H1 (cell line): ENCODE results near the gene YIPF5. TPM values are rescaled to one million over a fixed set of nuclear protein-coding genes. Genes with fewer than 3 reads are reported as not detected.

Source experiments
- CTCF ChIA-PET: fragments of 300-600 bp; sonication (Branson Sonifier 250); formaldehyde crosslinking; loops from one replicate; lab custom pipeline; 2021; ENCODE audit not compliant: partially characterized antibody; lab: Charles Lee
- POLR2A ChIA-PET: fragments of 300-600 bp; sonication (Branson Sonifier 250); formaldehyde crosslinking; loops from one replicate; lab custom pipeline; 2021; ENCODE audit warnings: inconsistent platforms; ENCODE audit not compliant: partially characterized antibody; lab: Charles Lee
- DNase-seq, 2 experiments: peaks; one replicate each; pipeline versions ENCODE4 v3.0.0 to v3.0.0-alpha.2; 2010 to 2022; ENCODE audit warnings: low spot score in 2 of 2, low read depth in 1 of 2, mixed read lengths in 1 of 2
- FAIRE-seq: peaks from 2 replicates; lab custom pipeline; 2011; peaks lifted over from hg19 to GRCh38; lab: Jason Lieb, UNC
- H2AFZ ChIP-seq: 2 replicates; pipeline ENCODE4 v1.8.1; 2012; ENCODE audit warnings: low read length, inconsistent platforms
- H2AK5ac ChIP-seq: 2 replicates; pipeline ENCODE4 v1.6.1; 2013; ENCODE audit warnings: low read depth, low read length
- H2BK120ac ChIP-seq: replicated peaks from 2 replicates; pipeline ENCODE3; 2013; ENCODE audit warnings: low read depth, low read length, inconsistent platforms
- H2BK12ac ChIP-seq: 2 replicates; pipeline ENCODE4 v1.6.1; 2013; ENCODE audit warnings: low read depth, low read length
- H2BK15ac ChIP-seq: 2 replicates; pipeline ENCODE4 v1.6.1; 2013; ENCODE audit warnings: low read length
- H2BK20ac ChIP-seq: 2 replicates; pipeline ENCODE4 v1.6.1; 2013; ENCODE audit warnings: low read length
- H2BK5ac ChIP-seq: 2 replicates; pipeline ENCODE4 v1.6.1; 2013; ENCODE audit warnings: low read depth, low read length
- H3K14ac ChIP-seq: 2 replicates; pipeline ENCODE4 v1.6.1; 2013; ENCODE audit warnings: inconsistent platforms; ENCODE audit not compliant: insufficient read length
- H3K18ac ChIP-seq: 2 replicates; pipeline ENCODE4 v1.6.1; 2013; ENCODE audit warnings: low read length; ENCODE audit errors: extremely low read depth
- H3K23ac ChIP-seq: 2 replicates; pipeline ENCODE4 v1.6.1; 2013; ENCODE audit warnings: inconsistent platforms; ENCODE audit not compliant: insufficient read length
- H3K23me2 ChIP-seq: 2 replicates; pipeline ENCODE4 v1.6.1; 2013; ENCODE audit warnings: low read depth, low read length
- H3K27ac ChIP-seq: 2 replicates; pipeline ENCODE4 v1.6.1; 2011; ENCODE audit warnings: low read depth, low read length, inconsistent platforms
- H3K27me3 ChIP-seq, 4 experiments: replicated peaks in 1 of 4; 1 replicate in 1 of 4; 2 replicates in 3 of 4; pipeline versions ENCODE4 v1.6.1 to v1.8.1; 2011 to 2013; ENCODE audit warnings: low read length in 3 of 4, mild to moderate bottlenecking in 3 of 4, inconsistent platforms in 2 of 4, mixed read lengths in 2 of 4, moderate library complexity in 1 of 4; ENCODE audit not compliant: control insufficient read depth in 3 of 4, insufficient read depth in 3 of 4; ENCODE audit errors: extremely low read depth in 1 of 4
- H3K36me3 ChIP-seq, 4 experiments: 2 replicates each; pipeline versions ENCODE4 v1.6.1 to v1.8.1; 2011 to 2013; ENCODE audit warnings: mild to moderate bottlenecking in 4 of 4, low read length in 3 of 4, moderate library complexity in 2 of 4, control low read depth in 1 of 4, inconsistent platforms in 1 of 4; ENCODE audit not compliant: insufficient read depth in 4 of 4, control insufficient read depth in 2 of 4
- H3K4ac ChIP-seq: replicated peaks from 2 replicates; pipeline ENCODE3; 2013; ENCODE audit warnings: low read length, low read depth, mixed read lengths, inconsistent platforms; ENCODE audit not compliant: insufficient read length
- H3K4me1 ChIP-seq, 4 experiments: replicated peaks in 1 of 4; 1 replicate in 1 of 4; 2 replicates in 3 of 4; pipeline versions ENCODE4 v1.6.1 to v1.8.1; 2011 to 2013; ENCODE audit warnings: low read length in 3 of 4, inconsistent platforms in 2 of 4, mixed read lengths in 1 of 4; ENCODE audit not compliant: insufficient read depth in 4 of 4, control insufficient read depth in 3 of 4
- H3K4me2 ChIP-seq, 2 experiments: 2 replicates each; pipeline versions ENCODE4 v1.6.1 to v1.8.1; 2011 to 2013; ENCODE audit warnings: low read depth in 2 of 2, low read length in 2 of 2, control low read depth in 1 of 2, inconsistent platforms in 1 of 2, mild to moderate bottlenecking in 1 of 2; ENCODE audit not compliant: insufficient read depth in 1 of 2
- H3K4me3 ChIP-seq, 4 experiments: fragments of 200-600, 300-600 bp in 1 of 4; sonication (generic), shearing (Covaris generic), sonication (Bioruptor Twin) in 1 of 4; 2 replicates each; pipeline versions ENCODE4 v1.5.1 to v1.8.1; 2011 to 2016; ENCODE audit warnings: low read length in 4 of 4, low read depth in 3 of 4, control low read depth in 2 of 4, inconsistent platforms in 2 of 4, mild to moderate bottlenecking in 2 of 4, mixed read lengths in 1 of 4, moderate library complexity in 1 of 4; ENCODE audit not compliant: insufficient read depth in 2 of 4; ENCODE audit errors: extremely low read depth in 1 of 4
- H3K56ac ChIP-seq: replicated peaks from 2 replicates; pipeline ENCODE3; 2013; ENCODE audit warnings: low read depth, mild to moderate bottlenecking, mixed read lengths, low read length, inconsistent platforms; ENCODE audit not compliant: insufficient read length
- H3K79me1 ChIP-seq: 2 replicates; pipeline ENCODE4 v1.6.1; 2013; ENCODE audit warnings: low read depth, low read length, control low read depth
- H3K79me2 ChIP-seq, 2 experiments: 2 replicates each; pipeline versions ENCODE4 v1.6.1 to v1.8.1; 2012 to 2013; ENCODE audit warnings: low read length in 2 of 2, mild to moderate bottlenecking in 2 of 2, inconsistent platforms in 1 of 2; ENCODE audit not compliant: insufficient read depth in 2 of 2, control insufficient read depth in 1 of 2
- H3K9ac ChIP-seq, 4 experiments: replicated peaks in 1 of 4; 1 replicate in 1 of 4; 2 replicates in 3 of 4; pipeline versions ENCODE4 v1.6.1 to v1.8.1; 2011 to 2013; ENCODE audit warnings: low read depth in 3 of 4, low read length in 3 of 4, control low read depth in 2 of 4, mild to moderate bottlenecking in 2 of 4, moderate library complexity in 2 of 4, inconsistent platforms in 1 of 4; ENCODE audit errors: extremely low read depth in 1 of 4
- H3K9me3 ChIP-seq, 2 experiments: 2 replicates each; pipeline versions ENCODE4 v1.6.1 to v1.8.1; 2012 to 2013; ENCODE audit warnings: mild to moderate bottlenecking in 2 of 2, moderate library complexity in 2 of 2, control low read depth in 1 of 2, inconsistent platforms in 1 of 2, low read depth in 1 of 2, low read length in 1 of 2, mixed read lengths in 1 of 2; ENCODE audit not compliant: insufficient read depth in 2 of 2
- H4K20me1 ChIP-seq, 2 experiments: replicated peaks in 1 of 2; 2 replicates each; pipeline versions ENCODE3 to v1.8.1; 2011 to 2013; ENCODE audit warnings: inconsistent platforms in 2 of 2, low read length in 2 of 2, mild to moderate bottlenecking in 1 of 2; ENCODE audit not compliant: insufficient read depth in 2 of 2, control insufficient read depth in 1 of 2
- H4K5ac ChIP-seq: 2 replicates; pipeline ENCODE4 v1.6.1; 2013; ENCODE audit warnings: low read length, low read depth, mixed read lengths, inconsistent platforms; ENCODE audit not compliant: insufficient read length
- H4K8ac ChIP-seq: 2 replicates; pipeline ENCODE4 v1.8.0; 2013; ENCODE audit warnings: mild to moderate bottlenecking, moderate library complexity, low read length, inconsistent platforms; ENCODE audit not compliant: insufficient read depth; ENCODE audit errors: extremely low read depth
- H4K91ac ChIP-seq: replicated peaks from 2 replicates; pipeline ENCODE3; 2013; ENCODE audit warnings: low read length, mixed read lengths, inconsistent platforms; ENCODE audit not compliant: insufficient read length
- BACH1 ChIP-seq: IDR thresholded peaks from 2 replicates; pipeline ENCODE4 v1.6.1; 2012; ENCODE audit warnings: low read length, improper control_type of control experiment
- CTBP2 ChIP-seq: IDR thresholded peaks from 2 replicates; pipeline ENCODE4 v1.7.0; 2011; ENCODE audit warnings: borderline replicate concordance, mild to moderate bottlenecking, moderate library complexity, mixed read lengths, low read length; ENCODE audit not compliant: insufficient read depth, insufficient read length
- FOSL1 ChIP-seq: IDR thresholded peaks from 2 replicates; pipeline ENCODE4 v1.6.1; 2011; ENCODE audit warnings: mild to moderate bottlenecking, low read depth, low read length, moderate library complexity; ENCODE audit not compliant: insufficient read depth
- GTF2F1 ChIP-seq: IDR thresholded peaks from 2 replicates; pipeline ENCODE4 v1.6.1; 2012; ENCODE audit warnings: low read depth, low read length, improper control_type of control experiment, borderline replicate concordance
- KDM5A ChIP-seq: fragments of 200-600 bp; IDR thresholded peaks from 2 replicates; pipeline ENCODE4 v1.7.1; 2012; ENCODE audit warnings: mild to moderate bottlenecking, low read length, inconsistent platforms, mixed read lengths
- MAFK ChIP-seq: IDR thresholded peaks from 2 replicates; pipeline ENCODE4 v1.6.1; 2012; ENCODE audit warnings: low read depth, mild to moderate bottlenecking, improper control_type of control experiment, low read length
- MAX ChIP-seq: IDR thresholded peaks from 2 replicates; pipeline ENCODE4 v1.6.1; 2012; ENCODE audit warnings: inconsistent platforms
- POLR2A ChIP-seq, 2 experiments: IDR thresholded peaks; 1 replicate in 1 of 2; 2 replicates in 1 of 2; pipeline ENCODE4 v1.6.1; 2011; ENCODE audit warnings: low read depth in 2 of 2, low read length in 2 of 2, mild to moderate bottlenecking in 2 of 2; ENCODE audit errors: control extremely low read depth in 1 of 2
- POLR2AphosphoS5 ChIP-seq: IDR thresholded peaks from 2 replicates; pipeline ENCODE4 v1.6.1; 2011; ENCODE audit warnings: low read depth, low read length
- RAD21 ChIP-seq, 2 experiments: IDR thresholded peaks in 1 of 2; conservative IDR thresholded peaks in 1 of 2; 2 replicates each; pipeline ENCODE4 v1.6.1; 2011; ENCODE audit warnings: low read depth in 2 of 2, low read length in 2 of 2, improper control_type of control experiment in 1 of 2, inconsistent platforms in 1 of 2, mild to moderate bottlenecking in 1 of 2, moderate library complexity in 1 of 2
- SUZ12 ChIP-seq: fragments of 200-600 bp; sonication (generic); IDR thresholded peaks from 2 replicates; pipeline ENCODE4 v1.6.1; 2012; ENCODE audit warnings: mild to moderate bottlenecking, inconsistent platforms, low read length, moderate library complexity, mixed read lengths
- TBP ChIP-seq: IDR thresholded peaks from 2 replicates; pipeline ENCODE4 v1.6.1; 2011; ENCODE audit warnings: low read depth, low read length, improper control_type of control experiment
- TCF12 ChIP-seq: IDR thresholded peaks from 2 replicates; pipeline ENCODE4 v1.6.1; 2011; ENCODE audit warnings: low read depth, mild to moderate bottlenecking, low read length
- WGBS, 2 experiments: shearing (Covaris generic) in 1 of 2; methylation state at CpG; one replicate each; pipeline versions ENCODE4 v1.1.6 to v1.1.7; 2013 to 2015; ENCODE audit warnings: low lambda C conversion rate in 2 of 2, mixed read lengths in 2 of 2, inconsistent platforms in 1 of 2, low coverage in 1 of 2, missing lambda C conversion rate in 1 of 2; ENCODE audit not compliant: insufficient replicate concordance in 2 of 2, insufficient coverage in 1 of 2, insufficient read length in 1 of 2; ENCODE audit errors: extremely low coverage in 1 of 2, missing lambda C conversion rate in 1 of 2; 5-methylcytosine and 5-hydroxymethylcytosine counted together
- polyA plus RNA-seq, 7 experiments: library from polyadenylated mRNA; depleted of rRNA in 3 of 7; stranded (reverse) in 5 of 7; unstranded in 2 of 7; fragments of >200 nt in 5 of 7; fragments of 200-250 nt in 2 of 7; gene quantifications; 1 replicate in 5 of 7; 2 replicates in 1 of 7; 4 replicates in 1 of 7; pipeline versions ENCODE4 v1.2.1 to v1.2.3, GENCODE V29; 2011 to 2013; ENCODE audit warnings: missing spikeins in 2 of 7, mixed read lengths in 2 of 7
- total RNA-seq: library from RNA; stranded (reverse); fragmentation: NEBNext Ultra II Directional; extraction: Animal tissue kit (Norgen Biotek cat#: 25700); gene quantifications from 2 replicates; pipeline ENCODE4 v1.2.1, GENCODE V29; 2021

YIPF5 gene
- total and polyA plus RNA-seq, 2 of the 8 experiments (the other 6 are each of a cell fraction or from before 2014, with no cell fraction given), result 27.6 to 33.6 TPM

- WGBS, 2 experiments, result 100% methylated on average over 1 of the region's 1 CpG; no CpG with 5 or more reads in 1 of the 2 experiments
- Histone ChIP-seq H4K20me1 (no peaks in the 10 kb centered on the region), H3K36me3 (peaks cover 14 to 73% (median 33%) of the 10 kb centered on the region in 4 experiments)
Measured at GRCh38 chr5:144162686-144163085, 7.8 kb downstream of the YIPF5 start.

More at GRCh38 chr5:144162686-144163085, 7.8 kb downstream of the YIPF5 start:
- Histone ChIP-seq H4K91ac (no peak overlapping the region), H3K4ac (no peak overlapping the region), H3K23ac (no peak overlapping the region), H3K79me2 (no peaks in the 10 kb centered on the region), H2BK12ac (no peak overlapping the region), H3K27me3 (no peaks in the 10 kb centered on the region), H2AK5ac (no peak overlapping the region), H3K18ac (no peak overlapping the region), H3K79me1 (no peaks in the 10 kb centered on the region), H4K5ac (no peak overlapping the region)
- TF ChIP-seq FOSL1 (no peak), GTF2F1 (no peak), MAFK (no peak), POLR2AphosphoS5 (no peak), TCF12 (no peak), KDM5A (no peak), SUZ12 (no peak), CTBP2 (no peak), POLR2A (IDR thresholded peaks at IDR 0.05; ENCODE audit: control extremely low read depth in 1 of 2, low read depth in 2 of 2, low read length in 2 of 2) (no peak), TBP (no peak), RAD21 (IDR thresholded peaks at IDR 0.05 in 1 of 2, conservative IDR thresholded peaks at IDR 0.05 in 1 of 2; ENCODE audit: low read depth in 2 of 2, low read length in 2 of 2) (no peak), MAX (no peak), BACH1 (no peak)
- TF ChIP-seq, all 59 proteins: peak for 0
- Histone ChIP-seq H3K14ac (no peak overlapping the region), H3K9ac (no peak overlapping the region), H3K23me2 (no peaks in the 10 kb centered on the region), H3K9me3 (no peaks in the 10 kb centered on the region), H2AFZ (no peak overlapping the region), H2BK20ac (no peak overlapping the region), H2BK15ac (no peak overlapping the region), H2BK5ac (no peak overlapping the region), H3K4me1 (no peaks in the 10 kb centered on the region), H2BK120ac (no peak overlapping the region), H4K8ac (no peak overlapping the region), H3K27ac (no peak overlapping the region), H3K56ac (no peak overlapping the region), H3K4me3 (no peak overlapping the region), H3K4me2 (no peak overlapping the region)
- CTCF ChIA-PET, result interaction anchor here (0.5 kb wide), 1 partner anchor 1330 kb away, joined by 3 read pairs; no protein-coding TSS in a partner anchor
- DNase-seq (no peak), FAIRE-seq (no peak)
- POLR2A ChIA-PET, result no interaction called here
